Measurements from ENCODE around the gene CLCNKB.
A peak's percentile ranks its signal among the peaks of the same experiment; 100 is the strongest.

Gene CLCNKB

DNA sequence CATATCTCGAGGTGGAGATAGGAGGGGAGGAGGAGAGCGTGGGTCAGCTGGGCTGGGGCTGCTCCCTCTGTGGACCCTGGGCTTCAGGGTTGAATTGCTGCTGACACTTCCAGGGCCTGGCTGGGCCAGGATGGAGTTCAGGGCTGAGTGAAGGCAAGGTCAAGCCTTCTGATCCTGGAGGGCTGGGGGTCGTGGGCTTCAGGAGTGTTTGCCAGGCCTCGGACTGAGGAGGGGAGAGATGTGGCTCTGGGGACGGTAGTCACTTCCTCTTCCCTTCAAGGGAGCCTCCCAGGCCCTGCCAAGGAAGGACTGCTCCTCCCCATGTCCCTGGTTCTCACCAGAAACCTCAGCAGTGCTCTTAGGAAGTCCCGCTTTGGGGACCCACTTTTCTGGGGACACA is 41.9 kb downstream of the CLCNKB start:
- Histone ChIP-seq H3K27ac (no peak overlapping the region), H3K4me3 (no peak overlapping the region)
- TF ChIP-seq, protein P1, sequence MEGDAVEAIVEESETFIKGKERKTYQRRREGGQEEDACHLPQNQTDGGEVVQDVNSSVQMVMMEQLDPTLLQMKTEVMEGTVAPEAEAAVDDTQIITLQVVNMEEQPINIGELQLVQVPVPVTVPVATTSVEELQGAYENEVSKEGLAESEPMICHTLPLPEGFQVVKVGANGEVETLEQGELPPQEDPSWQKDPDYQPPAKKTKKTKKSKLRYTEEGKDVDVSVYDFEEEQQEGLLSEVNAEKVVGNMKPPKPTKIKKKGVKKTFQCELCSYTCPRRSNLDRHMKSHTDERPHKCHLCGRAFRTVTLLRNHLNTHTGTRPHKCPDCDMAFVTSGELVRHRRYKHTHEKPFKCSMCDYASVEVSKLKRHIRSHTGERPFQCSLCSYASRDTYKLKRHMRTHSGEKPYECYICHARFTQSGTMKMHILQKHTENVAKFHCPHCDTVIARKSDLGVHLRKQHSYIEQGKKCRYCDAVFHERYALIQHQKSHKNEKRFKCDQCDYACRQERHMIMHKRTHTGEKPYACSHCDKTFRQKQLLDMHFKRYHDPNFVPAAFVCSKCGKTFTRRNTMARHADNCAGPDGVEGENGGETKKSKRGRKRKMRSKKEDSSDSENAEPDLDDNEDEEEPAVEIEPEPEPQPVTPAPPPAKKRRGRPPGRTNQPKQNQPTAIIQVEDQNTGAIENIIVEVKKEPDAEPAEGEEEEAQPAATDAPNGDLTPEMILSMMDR (IDR thresholded peaks at IDR 0.05), result no peak
- DNase-seq (ENCODE audit: low spot score), result peak; percentile 62

- peak; percentile 64 for DNase-seq (ENCODE audit: low spot score)
- Histone ChIP-seq H3K27ac (no peak overlapping the region), H3K4me3 (no peak overlapping the region)
- TF ChIP-seq, protein P1 (IDR thresholded peaks at IDR 0.05), result no peak
Measured at GRCh38 chr1:16087733-16088132, 44.2 kb downstream of the CLCNKB start.

- peak; percentile 70 for DNase-seq (ENCODE audit: low spot score)
- no peak overlapping the region for H3K4me3 ChIP-seq
- H3K27ac ChIP-seq, result no peak overlapping the region
- TF ChIP-seq, protein P1 (IDR thresholded peaks at IDR 0.05), result no peak
Measured at GRCh38 chr1:16088351-16088911, 44.8 kb downstream of the CLCNKB start.

DNA sequence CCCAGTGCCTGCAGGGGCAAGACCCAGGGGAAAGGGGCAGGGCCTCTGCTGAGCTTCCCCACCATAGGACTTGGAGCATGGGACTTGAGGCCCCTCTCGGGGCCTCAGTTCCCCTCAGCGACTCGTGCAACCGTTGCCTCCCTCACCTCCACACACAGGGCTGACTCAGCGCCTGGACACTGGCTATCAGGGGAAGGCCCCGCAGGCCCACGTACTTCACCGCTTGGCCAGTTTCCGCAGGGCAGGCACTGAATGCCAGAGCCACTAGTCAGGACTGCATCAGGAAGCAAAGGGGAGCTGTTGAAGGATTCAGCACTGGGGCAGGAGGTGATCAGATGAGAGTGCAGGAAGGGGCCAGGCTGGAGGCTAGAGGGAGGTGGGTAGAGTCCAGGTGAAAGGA is 45.4 kb downstream of the CLCNKB start:
- TF ChIP-seq, protein P1 (IDR thresholded peaks at IDR 0.05), result no peak
- no peak for DNase-seq (ENCODE audit: low spot score)
- H3K4me3 ChIP-seq, result no peak overlapping the region
- H3K27ac ChIP-seq, result no peak overlapping the region

DNA sequence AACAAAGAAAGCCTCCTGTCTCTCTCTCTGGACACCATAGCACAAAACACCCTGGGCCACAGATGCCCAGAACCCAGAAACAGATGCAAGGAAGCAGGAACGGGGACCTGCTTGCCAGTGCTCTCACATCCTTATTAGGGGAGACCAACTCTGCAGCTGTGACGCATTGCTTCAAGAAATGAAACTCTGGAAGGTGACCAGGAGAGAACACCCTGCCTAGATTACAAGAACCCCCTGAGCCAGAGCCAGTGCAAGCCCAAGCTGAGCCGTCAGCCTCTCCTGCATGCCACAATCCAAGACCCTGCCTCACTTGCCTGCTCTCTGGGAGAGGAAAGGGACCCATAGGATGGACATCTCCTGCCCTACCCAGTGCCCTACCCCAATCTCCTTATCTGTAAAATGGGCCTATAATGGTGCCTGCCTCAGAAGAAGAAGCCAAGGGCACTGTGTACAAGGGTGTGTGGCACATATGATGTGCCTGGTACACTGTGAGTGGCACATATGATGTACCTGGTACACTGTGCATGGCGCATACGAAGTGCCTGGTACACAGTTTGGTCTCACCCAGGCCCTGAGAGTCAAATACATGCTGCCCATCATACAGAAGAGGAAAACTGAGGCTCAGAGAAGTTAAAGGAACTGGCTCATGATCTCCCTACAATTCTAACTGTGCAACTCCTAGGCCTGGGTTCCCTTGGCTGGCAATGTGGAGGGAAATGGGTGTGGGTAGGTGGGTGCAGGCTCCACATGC is 46.7 kb downstream of the CLCNKB start:
- Histone ChIP-seq H3K4me3 (no peak overlapping the region), H3K27ac (no peak overlapping the region)
- DNase-seq (ENCODE audit: low spot score), result no peak
- TF ChIP-seq, protein P1 (IDR thresholded peaks at IDR 0.05), result no peak

- TF ChIP-seq, protein P1 (IDR thresholded peaks at IDR 0.05), result no peak
- Histone ChIP-seq H3K4me3 (no peak overlapping the region), H3K27ac (no peak overlapping the region)
- no peak for DNase-seq (ENCODE audit: low spot score)
Measured at GRCh38 chr1:16091296-16091695, 47.7 kb downstream of the CLCNKB start.
